ENCODE measurements around the gene ZNF254.

DNA sequence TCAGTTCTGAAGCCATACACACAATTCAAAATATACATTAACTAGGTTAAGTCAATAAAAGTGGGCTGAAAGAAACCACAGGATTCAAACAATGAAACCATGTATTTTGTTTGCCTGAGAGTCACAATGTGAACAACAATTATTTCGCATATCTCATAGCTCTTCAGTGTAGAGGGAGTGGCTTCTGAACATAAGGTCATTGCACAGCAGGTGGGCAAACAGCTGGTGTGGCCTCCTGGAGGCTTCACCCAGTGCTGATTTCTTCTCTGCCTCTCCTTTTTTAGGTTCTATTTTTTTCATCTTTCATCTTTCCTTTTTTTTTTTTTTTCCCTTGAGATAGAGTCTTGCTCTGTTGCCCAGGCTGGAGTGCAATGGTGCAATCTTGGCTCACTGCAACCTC is 40.4 kb upstream of the ZNF254 start:
- TF ChIP-seq ZNF274 (IDR thresholded peaks at IDR 0.05; ENCODE audit: low read depth, low read length): no peak
- TF ChIP-seq YY1 (IDR thresholded peaks at IDR 0.05; ENCODE audit: insufficient read depth, insufficient read length): no peak
- TF ChIP-seq SUZ12 (IDR thresholded peaks at IDR 0.05; ENCODE audit: extremely low read depth, insufficient read depth, insufficient read length): no peak
